Measurements from ENCODE around the gene ZNF488. TPM values are rescaled to one million over a fixed set of nuclear protein-coding genes. Genes with fewer than 3 reads are reported as not detected.

ZNF488 gene
- total RNA-seq, 4 donors from 2014 or later = 1.0 to 3.9 (median 2.3) TPM

- H3K36me3 ChIP-seq = no peaks in the 10 kb centered on the region
- peak; percentile 28 to 37 for DNase-seq (ENCODE audit: low spot score in 2 of 2)
- no peak overlapping the region for H3K27ac ChIP-seq
- H3K9me3 ChIP-seq = no peaks in the 10 kb centered on the region
- H3K4me1 ChIP-seq = no peaks in the 10 kb centered on the region
- H3K27me3 ChIP-seq = no peaks in the 10 kb centered on the region
- no peak overlapping the region for H3K4me3 ChIP-seq
- 95% methylated on average over 11 of the region's 11 CpGs for WGBS
- TF ChIP-seq, protein P1, sequence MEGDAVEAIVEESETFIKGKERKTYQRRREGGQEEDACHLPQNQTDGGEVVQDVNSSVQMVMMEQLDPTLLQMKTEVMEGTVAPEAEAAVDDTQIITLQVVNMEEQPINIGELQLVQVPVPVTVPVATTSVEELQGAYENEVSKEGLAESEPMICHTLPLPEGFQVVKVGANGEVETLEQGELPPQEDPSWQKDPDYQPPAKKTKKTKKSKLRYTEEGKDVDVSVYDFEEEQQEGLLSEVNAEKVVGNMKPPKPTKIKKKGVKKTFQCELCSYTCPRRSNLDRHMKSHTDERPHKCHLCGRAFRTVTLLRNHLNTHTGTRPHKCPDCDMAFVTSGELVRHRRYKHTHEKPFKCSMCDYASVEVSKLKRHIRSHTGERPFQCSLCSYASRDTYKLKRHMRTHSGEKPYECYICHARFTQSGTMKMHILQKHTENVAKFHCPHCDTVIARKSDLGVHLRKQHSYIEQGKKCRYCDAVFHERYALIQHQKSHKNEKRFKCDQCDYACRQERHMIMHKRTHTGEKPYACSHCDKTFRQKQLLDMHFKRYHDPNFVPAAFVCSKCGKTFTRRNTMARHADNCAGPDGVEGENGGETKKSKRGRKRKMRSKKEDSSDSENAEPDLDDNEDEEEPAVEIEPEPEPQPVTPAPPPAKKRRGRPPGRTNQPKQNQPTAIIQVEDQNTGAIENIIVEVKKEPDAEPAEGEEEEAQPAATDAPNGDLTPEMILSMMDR (IDR thresholded peaks at IDR 0.05) = no peak
- TF ChIP-seq POLR2AphosphoS5 (IDR thresholded peaks at IDR 0.05) (no peak), EP300 (IDR thresholded peaks at IDR 0.05) (no peak), POLR2A (IDR thresholded peaks at IDR 0.05) (no peak)
These were observed 13.9 kb downstream of the ZNF488 start for GRCh38 chr10:47370015-47370767.

DNA sequence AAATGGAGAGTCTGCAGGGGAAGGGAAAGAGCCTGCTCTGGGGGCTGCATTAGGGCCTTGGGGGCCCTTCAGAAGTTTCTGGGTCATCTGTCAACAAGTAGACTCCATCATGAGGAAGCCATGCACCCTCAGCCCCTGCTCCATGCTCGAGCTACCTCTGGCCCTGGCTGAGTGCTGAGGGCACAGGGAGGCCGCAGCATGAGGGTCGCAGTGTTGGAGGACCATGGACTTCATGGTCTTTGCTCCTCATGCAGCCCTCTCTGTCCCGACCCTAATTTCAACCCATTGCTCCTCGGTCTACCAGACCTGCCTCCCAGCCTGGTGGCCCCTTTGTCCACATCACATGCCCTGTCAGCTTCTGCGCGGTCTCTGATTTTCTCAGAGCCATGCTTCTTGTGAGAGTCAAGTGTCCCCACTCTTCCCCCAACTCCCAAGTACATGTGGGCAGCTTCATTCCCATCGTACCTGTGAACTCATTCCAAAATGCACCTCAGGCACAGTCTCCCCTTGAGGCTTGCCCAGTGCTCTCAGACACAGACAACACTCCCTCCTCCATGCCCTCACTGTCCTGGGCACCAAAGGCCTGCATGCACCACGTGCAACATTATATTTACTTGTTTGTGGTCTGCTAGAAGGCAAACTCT lies 14.7 kb downstream of the ZNF488 start:
- no peak overlapping the region for H3K27ac ChIP-seq

DNA sequence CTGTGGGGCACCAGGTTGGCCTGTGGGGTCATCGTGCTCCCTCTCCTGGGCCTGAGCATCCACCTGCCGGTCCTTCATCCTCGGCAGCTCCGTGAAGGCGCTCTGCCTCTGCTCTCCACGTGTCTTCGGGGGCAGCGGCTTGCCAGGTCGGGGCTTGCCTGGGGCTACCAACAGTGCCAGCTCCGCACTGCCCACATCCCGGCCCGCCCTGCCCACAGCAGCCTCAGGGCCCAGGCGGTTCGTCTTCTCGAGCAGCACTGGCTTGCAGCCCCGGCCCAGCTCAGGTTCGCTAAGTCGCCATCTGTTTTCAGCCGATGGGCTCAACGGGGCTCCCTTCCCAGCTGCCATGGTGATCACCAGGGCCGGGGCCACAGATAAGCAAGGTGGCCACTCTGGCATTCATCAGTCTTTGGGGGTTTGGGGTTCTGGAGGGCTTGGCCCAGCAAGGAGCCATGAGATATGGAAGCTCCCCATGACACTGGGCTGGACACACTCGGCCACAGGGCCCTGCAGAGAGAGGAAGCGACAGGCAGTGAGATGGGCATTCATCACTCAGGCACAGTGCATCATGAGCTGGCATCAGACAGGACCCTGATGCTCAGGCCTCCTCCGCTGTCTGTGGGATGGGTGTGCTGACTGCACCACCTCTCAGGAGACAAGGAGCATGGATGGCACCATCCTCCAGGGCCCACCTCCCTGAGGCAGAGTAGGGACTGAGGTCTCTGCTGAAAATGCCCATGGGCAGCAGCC lies 15.5 kb downstream of the ZNF488 start:
- Histone ChIP-seq H3K27ac (no peak overlapping the region), H3K4me1 (no peaks in the 10 kb centered on the region), H3K9me3 (no peaks in the 10 kb centered on the region), H3K4me3 (no peak overlapping the region), H3K27me3 (no peaks in the 10 kb centered on the region), H3K36me3 (no peaks in the 10 kb centered on the region)
- WGBS = 93% methylated on average over 7 of the region's 24 CpGs
- DNase-seq (ENCODE audit: low spot score in 2 of 2) = peak; percentile 55 to 76
- TF ChIP-seq POLR2A (IDR thresholded peaks at IDR 0.05) (no peak), POLR2AphosphoS5 (IDR thresholded peaks at IDR 0.05) (no peak), EP300 (IDR thresholded peaks at IDR 0.05) (no peak)
- TF ChIP-seq, protein P1 (IDR thresholded peaks at IDR 0.05) = no peak

More for the DNA sequence above, 14.7 kb downstream of the ZNF488 start:
- H3K4me3 ChIP-seq = no peak overlapping the region
- H3K9me3 ChIP-seq = no peaks in the 10 kb centered on the region
- DNase-seq (ENCODE audit: low spot score in 2 of 2) = peak; percentile 40 to 70
- 87% methylated on average over 9 of the region's 9 CpGs for WGBS
- H3K4me1 ChIP-seq = no peaks in the 10 kb centered on the region
- TF ChIP-seq POLR2AphosphoS5 (IDR thresholded peaks at IDR 0.05) (no peak), EP300 (IDR thresholded peaks at IDR 0.05) (no peak), POLR2A (IDR thresholded peaks at IDR 0.05) (no peak)
- TF ChIP-seq, protein P1 (IDR thresholded peaks at IDR 0.05) = no peak
- no peaks in the 10 kb centered on the region for H3K27me3 ChIP-seq
- no peaks in the 10 kb centered on the region for H3K36me3 ChIP-seq

- TF ChIP-seq POLR2AphosphoS5 (IDR thresholded peaks at IDR 0.05) = no peak
- no peak for TF ChIP-seq EP300 (IDR thresholded peaks at IDR 0.05)
- TF ChIP-seq, protein P1 (IDR thresholded peaks at IDR 0.05) = no peak
- TF ChIP-seq POLR2A (IDR thresholded peaks at IDR 0.05) = no peak
- H3K27ac ChIP-seq = no peak overlapping the region
- DNase-seq (ENCODE audit: low spot score in 2 of 2) = peak; percentile 37 to 67
- 91% methylated on average over 7 of the region's 11 CpGs for WGBS
- H3K9me3 ChIP-seq = no peaks in the 10 kb centered on the region
- H3K4me3 ChIP-seq = no peak overlapping the region
- no peaks in the 10 kb centered on the region for H3K36me3 ChIP-seq
- no peaks in the 10 kb centered on the region for H3K27me3 ChIP-seq
- H3K4me1 ChIP-seq = no peaks in the 10 kb centered on the region
These were observed 16.4 kb downstream of the ZNF488 start for GRCh38 chr10:47367646-47368045.

Data from suprapubic skin (tissue), 4 donors.